Liver (tissue), 9 donors: ENCODE measurements around the gene SUGCT. TPM values are rescaled to one million over a fixed set of nuclear protein-coding genes. Genes with fewer than 3 reads are reported as not detected.

Experiments used
- DNase-seq: peaks from one replicate; pipeline ENCODE4 v3.0.0-alpha.2; 2017; ENCODE audit warnings: low spot score
- H3K27ac ChIP-seq, 2 donors: one replicate each; pipeline ENCODE4 v1.7.0; 2013; ENCODE audit warnings: inconsistent platforms in 2 of 2, low read length in 2 of 2, control low read depth in 1 of 2, low read depth in 1 of 2, mild to moderate bottlenecking in 1 of 2
- H3K27me3 ChIP-seq, 4 donors: one replicate each; pipeline versions ENCODE4 v1.6.1 to v1.7.0; 2013; ENCODE audit warnings: low read length in 3 of 4, inconsistent platforms in 1 of 4, mild to moderate bottlenecking in 1 of 4, moderate library complexity in 1 of 4; ENCODE audit not compliant: control insufficient read depth in 4 of 4, insufficient read depth in 4 of 4
- H3K36me3 ChIP-seq, 4 donors: one replicate each; pipeline versions ENCODE4 v1.6.1 to v1.7.0; 2013; ENCODE audit warnings: low read length in 3 of 4, mild to moderate bottlenecking in 3 of 4, low read depth in 1 of 4, moderate library complexity in 1 of 4; ENCODE audit not compliant: control insufficient read depth in 4 of 4, insufficient read depth in 3 of 4
- H3K4me1 ChIP-seq, 4 donors: one replicate each; pipeline versions ENCODE4 v1.6.1 to v1.7.0; 2013; ENCODE audit warnings: low read length in 3 of 4, mild to moderate bottlenecking in 3 of 4, moderate library complexity in 1 of 4; ENCODE audit not compliant: control insufficient read depth in 4 of 4, insufficient read depth in 4 of 4
- H3K4me3 ChIP-seq, 3 donors: one replicate each; pipeline versions ENCODE4 v1.6.1 to v1.7.0; 2013; ENCODE audit warnings: low read length in 3 of 3, control low read depth in 1 of 3, low read depth in 1 of 3, mild to moderate bottlenecking in 1 of 3
- H3K9ac ChIP-seq, 2 donors: one replicate each; pipeline ENCODE4 v1.7.0; 2013; ENCODE audit warnings: low read length in 2 of 2, mild to moderate bottlenecking in 2 of 2, moderate library complexity in 2 of 2, control low read depth in 1 of 2, low read depth in 1 of 2
- H3K9me3 ChIP-seq, 4 donors: one replicate each; pipeline versions ENCODE4 v1.6.1 to v1.7.0; 2013; ENCODE audit warnings: low read length in 3 of 4; ENCODE audit not compliant: control insufficient read depth in 4 of 4
- EGR1 ChIP-seq, 2 donors: IDR thresholded peaks; 2 replicates each; pipeline ENCODE4 v1.6.1; 2016 to 2018; ENCODE audit warnings: antibody characterized with exemption in 2 of 2, low read depth in 2 of 2
- FOXA1 ChIP-seq: IDR thresholded peaks from 2 replicates; pipeline ENCODE4 v1.6.1; 2016; ENCODE audit warnings: antibody characterized with exemption
- GABPA ChIP-seq, 2 donors: IDR thresholded peaks in 1 of 2; conservative IDR thresholded peaks in 1 of 2; 2 replicates each; pipeline ENCODE4 v1.6.1; 2016; ENCODE audit warnings: antibody characterized with exemption in 2 of 2, mild to moderate bottlenecking in 1 of 2, moderate library complexity in 1 of 2
- HNF4G ChIP-seq: IDR thresholded peaks from 2 replicates; pipeline ENCODE4 v1.6.1; 2016; ENCODE audit warnings: antibody characterized with exemption
- JUND ChIP-seq, 2 donors: IDR thresholded peaks; 2 replicates each; pipeline ENCODE4 v1.6.1; 2016; ENCODE audit warnings: antibody characterized with exemption in 2 of 2
- NR2F2 ChIP-seq: IDR thresholded peaks from 2 replicates; pipeline ENCODE4 v1.6.1; 2016; ENCODE audit warnings: antibody characterized with exemption
- RAD21 ChIP-seq, 2 donors: IDR thresholded peaks; 2 replicates each; pipeline ENCODE4 v1.6.1; 2016; ENCODE audit warnings: antibody characterized with exemption in 2 of 2, mild to moderate bottlenecking in 2 of 2
- SP1 ChIP-seq: IDR thresholded peaks from 2 replicates; pipeline ENCODE4 v1.6.1; 2018; ENCODE audit warnings: antibody characterized with exemption, mild to moderate bottlenecking
- TAF1 ChIP-seq: conservative IDR thresholded peaks from 2 replicates; pipeline ENCODE4 v1.6.1; 2016; ENCODE audit warnings: antibody characterized with exemption, mild to moderate bottlenecking
- WGBS: extraction: QIAGEN DNeasy Blood & Tissue Kit; methylation state at CpG from one replicate; pipeline ENCODE4 v1.1.7; 2013; 5-methylcytosine and 5-hydroxymethylcytosine counted together
- polyA plus RNA-seq, 2 donors: library from polyadenylated mRNA; stranded (reverse) in 1 of 2; unstranded in 1 of 2; fragments of 200-250 nt in 1 of 2; fragments of >200 nt in 1 of 2; fragmentation: Nextera tagmentation in 1 of 2; extraction: Ambion mirVana in 1 of 2; gene quantifications; one replicate each; pipeline versions ENCODE4 v1.2.1 to v1.2.3, GENCODE V29; 2013 to 2015
- total RNA-seq, 2 donors: library from RNA; depleted of rRNA; stranded (reverse); fragments of >200 nt; gene quantifications; one replicate each; pipeline ENCODE4 v1.2.3, GENCODE V29; 2014
- TF ChIP-seq, protein P1 (sequence below): IDR thresholded peaks from 2 replicates; pipeline ENCODE4 v1.6.1; 2016; ENCODE audit warnings: antibody characterized with exemption, mild to moderate bottlenecking
- TF ChIP-seq, protein P2 (sequence below): IDR thresholded peaks from 2 replicates; pipeline ENCODE4 v1.6.1; 2016; ENCODE audit warnings: antibody characterized with exemption
- TF ChIP-seq, protein P3 (sequence below): fragments of 150-350 bp; IDR thresholded peaks from 2 replicates; pipeline ENCODE4 v1.5.1; 2017; ENCODE audit warnings: improper control_type of control experiment, low read depth, low read length; ENCODE audit not compliant: missing input control
- donor health status: healthy.
- donor health status: healthy.
- donor health status: healthy.
- donor health status: healthy.
- donor health status: healthy.

Gene SUGCT
- total and polyA plus RNA-seq, 4 donors: 6.2 to 11.9 (median 9.9) TPM

DNA sequence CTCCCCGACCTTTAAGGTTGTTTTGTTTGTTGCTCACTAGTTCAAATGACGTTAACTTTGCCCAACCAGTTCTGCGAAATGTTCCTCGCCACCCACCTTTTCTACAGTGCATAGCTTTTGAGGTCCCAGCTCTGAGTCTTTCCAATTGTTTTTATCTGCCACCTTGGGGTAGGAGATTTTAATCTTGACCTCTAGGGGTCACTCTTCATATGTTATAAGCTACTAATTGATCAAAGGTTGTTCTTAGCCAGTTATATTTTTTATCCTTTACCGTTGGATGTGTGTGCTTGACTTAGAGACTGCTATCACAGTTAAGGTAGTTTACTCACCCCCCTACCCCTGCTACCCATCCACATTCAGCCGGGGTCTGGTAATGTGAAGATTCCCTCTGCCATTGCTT, 372.4 kb downstream of the SUGCT start:
- DNase-seq: no peak

DNA sequence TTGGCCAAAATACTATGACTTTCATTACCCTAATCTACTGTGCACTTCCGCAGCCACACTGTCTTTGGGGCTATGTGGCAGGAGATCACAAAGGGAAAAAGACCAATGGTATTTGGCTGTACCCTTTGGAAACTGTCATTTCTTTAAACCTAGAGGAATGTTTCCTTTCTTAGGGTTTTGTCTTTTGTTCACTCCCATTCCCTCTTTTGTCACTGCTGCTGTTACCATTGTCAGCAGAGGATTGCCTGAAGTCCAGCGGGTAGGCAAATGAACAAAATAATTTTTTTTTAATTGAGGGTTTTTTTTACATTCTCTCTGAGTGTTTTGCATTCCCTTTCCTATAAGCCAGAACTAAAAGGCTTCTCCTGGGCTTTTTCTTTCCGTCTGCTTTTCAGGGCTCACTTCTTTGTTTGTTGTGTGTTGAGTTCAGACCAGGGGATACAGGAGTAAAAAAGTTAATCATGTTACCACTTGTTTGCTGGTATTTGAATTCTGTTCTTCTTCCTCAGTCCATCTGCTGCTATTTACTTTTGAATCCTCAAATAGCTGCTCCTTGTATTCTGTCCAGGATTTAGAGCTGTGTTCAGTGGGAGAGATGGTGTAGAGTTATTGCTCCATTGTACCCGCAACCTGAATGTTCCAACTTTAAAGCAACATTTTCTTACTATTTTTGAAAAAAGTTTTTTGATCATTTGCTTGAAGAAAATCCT, 374.6 kb downstream of the SUGCT start:
- TF ChIP-seq, protein P1, sequence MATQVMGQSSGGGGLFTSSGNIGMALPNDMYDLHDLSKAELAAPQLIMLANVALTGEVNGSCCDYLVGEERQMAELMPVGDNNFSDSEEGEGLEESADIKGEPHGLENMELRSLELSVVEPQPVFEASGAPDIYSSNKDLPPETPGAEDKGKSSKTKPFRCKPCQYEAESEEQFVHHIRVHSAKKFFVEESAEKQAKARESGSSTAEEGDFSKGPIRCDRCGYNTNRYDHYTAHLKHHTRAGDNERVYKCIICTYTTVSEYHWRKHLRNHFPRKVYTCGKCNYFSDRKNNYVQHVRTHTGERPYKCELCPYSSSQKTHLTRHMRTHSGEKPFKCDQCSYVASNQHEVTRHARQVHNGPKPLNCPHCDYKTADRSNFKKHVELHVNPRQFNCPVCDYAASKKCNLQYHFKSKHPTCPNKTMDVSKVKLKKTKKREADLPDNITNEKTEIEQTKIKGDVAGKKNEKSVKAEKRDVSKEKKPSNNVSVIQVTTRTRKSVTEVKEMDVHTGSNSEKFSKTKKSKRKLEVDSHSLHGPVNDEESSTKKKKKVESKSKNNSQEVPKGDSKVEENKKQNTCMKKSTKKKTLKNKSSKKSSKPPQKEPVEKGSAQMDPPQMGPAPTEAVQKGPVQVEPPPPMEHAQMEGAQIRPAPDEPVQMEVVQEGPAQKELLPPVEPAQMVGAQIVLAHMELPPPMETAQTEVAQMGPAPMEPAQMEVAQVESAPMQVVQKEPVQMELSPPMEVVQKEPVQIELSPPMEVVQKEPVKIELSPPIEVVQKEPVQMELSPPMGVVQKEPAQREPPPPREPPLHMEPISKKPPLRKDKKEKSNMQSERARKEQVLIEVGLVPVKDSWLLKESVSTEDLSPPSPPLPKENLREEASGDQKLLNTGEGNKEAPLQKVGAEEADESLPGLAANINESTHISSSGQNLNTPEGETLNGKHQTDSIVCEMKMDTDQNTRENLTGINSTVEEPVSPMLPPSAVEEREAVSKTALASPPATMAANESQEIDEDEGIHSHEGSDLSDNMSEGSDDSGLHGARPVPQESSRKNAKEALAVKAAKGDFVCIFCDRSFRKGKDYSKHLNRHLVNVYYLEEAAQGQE: no peak
- TF ChIP-seq, protein P2, sequence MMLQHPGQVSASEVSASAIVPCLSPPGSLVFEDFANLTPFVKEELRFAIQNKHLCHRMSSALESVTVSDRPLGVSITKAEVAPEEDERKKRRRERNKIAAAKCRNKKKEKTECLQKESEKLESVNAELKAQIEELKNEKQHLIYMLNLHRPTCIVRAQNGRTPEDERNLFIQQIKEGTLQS: no peak
- no peak for TF ChIP-seq FOXA1
- no peak overlapping the region for H3K9ac ChIP-seq
- H3K9me3 ChIP-seq: no peaks in the 10 kb centered on the region
- H3K27me3 ChIP-seq: no peaks in the 10 kb centered on the region
- H3K36me3 ChIP-seq: no peaks in the 10 kb centered on the region
- WGBS: 96% methylated on average over 4 of the region's 4 CpGs
- H3K27ac ChIP-seq: no peak overlapping the region
- no peak overlapping the region for H3K4me3 ChIP-seq
- H3K4me1 ChIP-seq: no peaks in the 10 kb centered on the region
- DNase-seq: no peak

More for the DNA sequence above, 372.4 kb downstream of the SUGCT start:
- H3K4me3 ChIP-seq: no peak overlapping the region
- TF ChIP-seq TAF1 (no peak), RAD21 (IDR thresholded peaks at IDR 0.05) (peak; percentile 23 to 41), NR2F2 (no peak), SP1 (no peak), JUND (IDR thresholded peaks at IDR 0.05) (no peak), HNF4G (no peak)
- WGBS: 86% methylated on average over 6 of the region's 6 CpGs
- H3K27me3 ChIP-seq: no peaks in the 10 kb centered on the region
- H3K9ac ChIP-seq: no peak overlapping the region
- no peaks in the 10 kb centered on the region for H3K36me3 ChIP-seq
- H3K9me3 ChIP-seq: no peaks in the 10 kb centered on the region
- H3K4me1 ChIP-seq: no peaks in the 10 kb centered on the region
- no peak overlapping the region for H3K27ac ChIP-seq

DNA sequence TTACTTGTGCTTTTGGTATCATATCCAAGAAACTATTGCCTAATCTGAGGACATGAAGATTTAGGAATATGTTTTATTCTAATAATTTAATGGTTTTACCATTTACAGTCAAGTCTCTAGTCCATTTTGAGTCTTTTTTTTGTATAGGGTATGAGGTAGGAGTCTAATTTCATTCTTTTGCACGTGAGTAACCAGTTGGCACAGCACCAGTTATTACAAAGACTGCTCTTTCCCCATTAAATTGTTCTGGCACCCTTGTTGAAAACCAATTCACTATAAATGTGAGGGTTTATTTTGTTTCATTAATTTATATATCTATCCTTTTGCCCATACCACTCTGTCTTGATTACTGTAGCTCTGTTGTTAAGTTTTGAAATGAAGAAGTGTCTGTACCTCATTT, 381.6 kb downstream of the SUGCT start:
- no peak for DNase-seq
- H3K36me3 ChIP-seq: no peaks in the 10 kb centered on the region
- no peaks in the 10 kb centered on the region for H3K9me3 ChIP-seq
- no peak overlapping the region for H3K27ac ChIP-seq
- no peak overlapping the region for H3K4me3 ChIP-seq
- TF ChIP-seq, protein P2: no peak
- TF ChIP-seq, protein P3, sequence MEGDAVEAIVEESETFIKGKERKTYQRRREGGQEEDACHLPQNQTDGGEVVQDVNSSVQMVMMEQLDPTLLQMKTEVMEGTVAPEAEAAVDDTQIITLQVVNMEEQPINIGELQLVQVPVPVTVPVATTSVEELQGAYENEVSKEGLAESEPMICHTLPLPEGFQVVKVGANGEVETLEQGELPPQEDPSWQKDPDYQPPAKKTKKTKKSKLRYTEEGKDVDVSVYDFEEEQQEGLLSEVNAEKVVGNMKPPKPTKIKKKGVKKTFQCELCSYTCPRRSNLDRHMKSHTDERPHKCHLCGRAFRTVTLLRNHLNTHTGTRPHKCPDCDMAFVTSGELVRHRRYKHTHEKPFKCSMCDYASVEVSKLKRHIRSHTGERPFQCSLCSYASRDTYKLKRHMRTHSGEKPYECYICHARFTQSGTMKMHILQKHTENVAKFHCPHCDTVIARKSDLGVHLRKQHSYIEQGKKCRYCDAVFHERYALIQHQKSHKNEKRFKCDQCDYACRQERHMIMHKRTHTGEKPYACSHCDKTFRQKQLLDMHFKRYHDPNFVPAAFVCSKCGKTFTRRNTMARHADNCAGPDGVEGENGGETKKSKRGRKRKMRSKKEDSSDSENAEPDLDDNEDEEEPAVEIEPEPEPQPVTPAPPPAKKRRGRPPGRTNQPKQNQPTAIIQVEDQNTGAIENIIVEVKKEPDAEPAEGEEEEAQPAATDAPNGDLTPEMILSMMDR: no peak
- TF ChIP-seq EGR1 (IDR thresholded peaks at IDR 0.05; ENCODE audit: low read depth in 2 of 2) (no peak), TAF1 (no peak), NR2F2 (no peak), GABPA (IDR thresholded peaks at IDR 0.05 in 1 of 2, conservative IDR thresholded peaks at IDR 0.05 in 1 of 2) (no peak)
- H3K27me3 ChIP-seq: no peaks in the 10 kb centered on the region
- WGBS: 70% methylated on average over 1 of the region's 1 CpG
- no peaks in the 10 kb centered on the region for H3K4me1 ChIP-seq
- no peak overlapping the region for H3K9ac ChIP-seq
